Measurements from ENCODE around the gene DGKI.
"Not testable (repeated sequence)": the region's sequence is repeated elsewhere in the genome, so short reads cannot be mapped to it uniquely, and the experiment has no call there.

Gene DGKI

DNA sequence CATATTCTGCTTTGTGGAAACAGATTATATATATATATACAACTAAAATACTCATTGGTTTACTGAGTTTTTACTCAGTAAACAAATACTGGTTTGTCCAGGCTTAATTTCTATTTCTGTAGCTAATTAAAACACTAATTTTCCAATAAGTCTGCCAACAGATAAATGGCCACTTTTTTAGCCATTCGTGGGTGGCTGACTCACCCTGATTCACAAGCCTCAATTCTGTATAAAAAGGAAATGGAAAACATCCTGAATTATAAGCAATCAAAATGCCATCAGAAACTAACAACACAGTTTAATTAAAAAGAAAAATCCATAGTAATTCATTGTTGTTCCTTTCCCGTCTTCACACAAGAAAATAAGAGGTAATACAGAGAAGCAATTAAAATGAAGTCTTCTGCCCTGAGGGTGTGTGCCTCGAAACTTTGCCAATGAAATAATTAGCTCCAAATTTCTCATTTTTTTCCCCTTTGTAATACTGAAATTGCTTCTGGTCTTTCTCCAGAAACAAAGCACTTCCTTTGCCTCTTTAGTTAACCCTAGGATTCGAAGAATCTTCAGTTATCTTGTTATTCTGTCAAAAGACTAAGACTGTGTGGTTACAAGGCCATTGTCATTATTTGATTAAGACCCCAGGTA, 384.6 kb downstream of the DGKI start:
- DNase-seq (ENCODE audit: low read depth, low spot score), result no peak
- Histone ChIP-seq H3K4me1 (ENCODE audit: control insufficient read depth, insufficient read depth, low read length) (no peaks in the 10 kb centered on the region; the same call in 1 of the 2 replicates), H3K27ac (ENCODE audit: low read length) (no peak overlapping the region), H3K4me3 (ENCODE audit: low read length) (no peak overlapping the region), H3K36me3 (ENCODE audit: control insufficient read depth, insufficient read depth, low read length) (no peaks in the 10 kb centered on the region), H3K9me3 (ENCODE audit: control insufficient read depth, insufficient read depth, low read length) (no peaks in the 10 kb centered on the region), H3K27me3 (ENCODE audit: control insufficient read depth, insufficient read depth, low read length) (no peaks in the 10 kb centered on the region)
- no CpG with 5 or more reads among the region's 4 CpGs for WGBS (ENCODE audit: insufficient coverage, insufficient read length)

DNA sequence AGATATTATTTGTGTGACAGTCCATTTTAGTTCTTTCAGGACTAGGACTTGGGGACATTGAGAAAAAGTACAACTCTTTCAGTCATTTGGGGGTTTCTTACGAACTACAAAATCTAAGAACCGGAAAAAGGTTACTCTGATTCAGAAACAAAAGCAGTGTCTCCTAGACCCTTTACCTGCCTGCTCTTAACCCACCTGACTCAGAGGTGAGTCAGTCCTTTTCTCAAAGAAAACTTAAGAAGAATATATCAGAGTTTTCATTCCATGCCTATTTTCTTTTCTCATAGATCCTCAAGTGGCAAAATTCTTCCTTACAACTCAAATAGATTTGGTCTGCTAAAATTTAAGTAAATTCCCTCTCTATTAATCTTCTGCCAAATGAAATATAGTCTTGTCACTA, 388.4 kb downstream of the DGKI start:
- Histone ChIP-seq H3K27ac (ENCODE audit: low read length) (no peak overlapping the region), H3K4me1 (ENCODE audit: control insufficient read depth, insufficient read depth, low read length) (no peaks in the 10 kb centered on the region), H3K9me3 (ENCODE audit: control insufficient read depth, insufficient read depth, low read length) (no peaks in the 10 kb centered on the region), H3K36me3 (ENCODE audit: control insufficient read depth, insufficient read depth, low read length) (no peaks in the 10 kb centered on the region), H3K27me3 (ENCODE audit: control insufficient read depth, insufficient read depth, low read length) (no peaks in the 10 kb centered on the region), H3K4me3 (ENCODE audit: low read length) (no peak overlapping the region)
- no peak for DNase-seq (ENCODE audit: low read depth, low spot score)
- no CpG with 5 or more reads among the region's 2 CpGs for WGBS (ENCODE audit: insufficient coverage, insufficient read length)

DNA sequence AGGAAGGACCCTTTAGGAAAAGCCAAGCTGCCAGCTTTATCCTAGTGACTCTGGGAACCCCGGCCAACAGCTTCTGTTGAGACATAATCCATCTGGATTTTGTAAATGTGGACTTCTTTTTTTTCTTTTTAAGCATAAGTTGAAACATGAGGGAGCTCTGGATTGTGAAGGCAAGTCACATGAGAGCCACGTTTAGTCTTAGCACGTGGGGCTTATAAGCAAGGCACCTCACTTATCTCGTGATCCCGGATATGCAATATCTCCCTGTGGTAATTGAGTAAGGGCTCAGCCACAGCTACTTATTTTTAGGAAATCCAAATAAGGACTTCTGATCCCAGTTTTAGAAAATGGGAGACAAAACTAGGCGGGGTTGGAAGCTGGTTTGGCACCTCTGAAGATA, 392.0 kb downstream of the DGKI start:
- no CpG with 5 or more reads among the region's 6 CpGs for WGBS (ENCODE audit: insufficient coverage, insufficient read length)
- no peaks in the 10 kb centered on the region for H3K27me3 ChIP-seq (ENCODE audit: control insufficient read depth, insufficient read depth, low read length)
- H3K4me1 ChIP-seq (ENCODE audit: control insufficient read depth, insufficient read depth, low read length), result no peaks in the 10 kb centered on the region
- no peak overlapping the region for H3K4me3 ChIP-seq (ENCODE audit: low read length)
- no peak overlapping the region for H3K27ac ChIP-seq (ENCODE audit: low read length)
- DNase-seq (ENCODE audit: low read depth, low spot score), result no peak
- no peaks in the 10 kb centered on the region for H3K9me3 ChIP-seq (ENCODE audit: control insufficient read depth, insufficient read depth, low read length)
- no peaks in the 10 kb centered on the region for H3K36me3 ChIP-seq (ENCODE audit: control insufficient read depth, insufficient read depth, low read length)

DNA sequence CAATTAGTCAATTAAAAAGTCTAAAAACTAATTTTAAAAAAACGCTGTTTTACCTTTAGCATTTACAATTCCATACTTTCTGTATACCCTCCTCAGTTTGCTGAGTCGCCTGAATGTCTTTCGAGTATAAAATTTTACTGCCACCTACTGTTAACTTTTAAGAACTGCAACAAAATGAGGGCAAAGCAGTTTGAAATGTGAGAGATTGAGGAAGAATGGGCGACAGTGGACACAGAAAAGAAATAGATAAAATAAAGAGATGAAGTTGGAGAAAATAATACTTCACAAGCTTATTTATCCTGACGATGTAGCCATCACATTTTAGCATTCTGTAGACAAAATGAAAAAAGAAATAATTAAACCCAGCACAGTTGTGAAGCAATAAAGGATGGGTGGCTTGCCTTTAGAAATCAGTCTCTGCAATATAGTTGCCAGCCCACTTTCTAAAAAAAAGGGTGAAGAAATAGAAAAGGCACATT, 392.5 kb downstream of the DGKI start:
- Histone ChIP-seq H3K27me3 (ENCODE audit: control insufficient read depth, insufficient read depth, low read length) (no peaks in the 10 kb centered on the region), H3K9me3 (ENCODE audit: control insufficient read depth, insufficient read depth, low read length) (no peaks in the 10 kb centered on the region), H3K4me1 (ENCODE audit: control insufficient read depth, insufficient read depth, low read length) (no peaks in the 10 kb centered on the region), H3K27ac (ENCODE audit: low read length) (no peak overlapping the region), H3K4me3 (ENCODE audit: low read length) (no peak overlapping the region), H3K36me3 (ENCODE audit: control insufficient read depth, insufficient read depth, low read length) (no peaks in the 10 kb centered on the region)
- no peak for DNase-seq (ENCODE audit: low read depth, low spot score)
- WGBS (ENCODE audit: insufficient coverage, insufficient read length), result no CpG with 5 or more reads among the region's 5 CpGs

DNA sequence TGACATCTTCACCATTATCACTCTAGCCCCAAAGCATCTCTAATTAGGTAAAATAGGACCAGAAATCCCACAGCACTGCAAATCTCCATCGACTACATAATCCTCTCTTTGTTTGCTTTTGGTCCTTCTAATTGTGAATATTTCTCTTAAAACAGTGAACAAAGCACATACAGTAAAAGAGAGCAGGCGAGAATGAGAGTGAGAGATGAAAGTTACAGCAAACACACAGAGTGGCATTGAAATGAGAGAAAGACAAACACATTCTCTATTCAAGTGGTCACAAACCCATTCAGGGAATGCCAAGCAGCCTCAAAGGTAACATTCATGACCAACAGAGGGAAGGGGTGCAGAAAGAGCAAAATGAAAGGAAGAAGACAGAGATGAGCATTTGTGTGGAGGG, 393.4 kb downstream of the DGKI start:
- no peaks in the 10 kb centered on the region for H3K9me3 ChIP-seq (ENCODE audit: control insufficient read depth, insufficient read depth, low read length)
- DNase-seq (ENCODE audit: low read depth, low spot score), result no peak
- WGBS (ENCODE audit: insufficient coverage, insufficient read length), result no CpG with 5 or more reads among the region's 2 CpGs

DNA sequence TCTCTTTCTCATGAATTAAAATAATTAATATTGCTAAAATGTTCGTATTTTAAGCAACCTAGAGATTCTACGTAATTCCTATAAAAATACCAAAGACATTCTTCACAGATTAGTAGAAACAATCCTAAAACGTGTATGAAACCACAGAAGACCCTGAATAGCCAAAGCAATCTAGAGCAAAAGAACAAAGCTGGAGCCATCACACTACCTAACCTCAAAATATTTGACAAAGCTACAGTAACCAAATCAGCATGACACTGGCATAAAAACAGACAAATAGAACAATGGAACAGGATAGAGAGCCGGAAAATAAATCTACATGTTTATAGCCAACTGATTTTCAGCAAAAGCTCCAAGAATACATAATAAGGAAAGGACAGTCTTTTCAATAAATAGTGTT, 397.8 kb downstream of the DGKI start:
- Histone ChIP-seq H3K9me3 (ENCODE audit: control insufficient read depth, insufficient read depth, low read length) (no peaks in the 10 kb centered on the region), H3K27me3 (ENCODE audit: control insufficient read depth, insufficient read depth, low read length) (no peaks in the 10 kb centered on the region), H3K4me3 (ENCODE audit: low read length) (no peak overlapping the region), H3K4me1 (ENCODE audit: control insufficient read depth, insufficient read depth, low read length) (no peaks in the 10 kb centered on the region), H3K27ac (ENCODE audit: low read length) (no peak overlapping the region), H3K36me3 (ENCODE audit: control insufficient read depth, insufficient read depth, low read length) (no peaks in the 10 kb centered on the region)
- DNase-seq (ENCODE audit: low read depth, low spot score), result no peak
- WGBS (ENCODE audit: insufficient coverage, insufficient read length), result no CpG with 5 or more reads among the region's 4 CpGs

More for the DNA sequence above, 393.4 kb downstream of the DGKI start:
- Histone ChIP-seq H3K27ac (ENCODE audit: low read length) (no peak overlapping the region), H3K36me3 (ENCODE audit: control insufficient read depth, insufficient read depth, low read length) (no peaks in the 10 kb centered on the region), H3K27me3 (ENCODE audit: control insufficient read depth, insufficient read depth, low read length) (no peaks in the 10 kb centered on the region), H3K4me1 (ENCODE audit: control insufficient read depth, insufficient read depth, low read length) (no peaks in the 10 kb centered on the region), H3K4me3 (ENCODE audit: low read length) (no peak overlapping the region)

DNA sequence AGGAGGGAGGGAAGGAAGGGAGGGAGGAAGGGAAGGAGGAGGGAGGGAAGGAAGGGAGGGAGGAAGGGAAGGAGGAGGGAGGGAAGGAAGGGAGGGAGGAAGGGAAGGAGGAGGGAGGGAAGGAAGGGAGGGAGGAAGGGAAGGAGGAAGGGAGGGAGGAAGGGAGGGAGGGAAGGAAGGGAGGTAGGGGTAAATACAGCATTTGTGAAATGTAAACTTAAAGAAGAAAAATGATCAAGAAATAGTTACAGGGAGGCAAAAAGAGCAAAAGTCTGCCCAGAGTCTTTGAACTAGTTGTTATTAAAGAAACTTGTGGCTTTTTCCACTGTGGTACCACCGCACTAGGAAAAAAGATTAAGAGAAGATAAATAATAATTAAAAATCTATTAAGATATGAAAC, 398.2 kb downstream of the DGKI start:
- no CpG with 5 or more reads among the region's 1 CpG for WGBS (ENCODE audit: insufficient coverage, insufficient read length)

DNA sequence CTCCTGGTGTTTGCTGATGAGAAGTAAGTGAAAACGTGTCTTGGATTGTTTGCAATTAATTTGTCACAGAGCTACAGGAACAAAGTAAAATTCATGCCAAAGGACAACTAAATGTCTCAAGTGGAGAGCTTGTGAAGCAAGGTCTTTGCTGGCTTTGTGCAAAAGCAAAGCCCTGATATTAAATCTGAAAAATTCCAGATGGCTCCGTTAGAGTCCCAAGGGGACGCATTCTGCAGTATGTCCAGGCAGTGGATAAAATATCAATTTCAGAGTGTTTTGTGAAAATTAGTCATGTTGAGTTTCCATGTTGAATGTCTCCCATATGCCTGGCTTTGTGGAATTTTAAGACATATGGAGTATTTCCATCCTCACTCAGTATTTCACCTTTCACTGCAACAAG, 400.7 kb downstream of the DGKI start:
- Histone ChIP-seq H3K4me1 (ENCODE audit: control insufficient read depth, insufficient read depth, low read length) (no peaks in the 10 kb centered on the region), H3K4me3 (ENCODE audit: low read length) (no peak overlapping the region), H3K9me3 (ENCODE audit: control insufficient read depth, insufficient read depth, low read length) (no peaks in the 10 kb centered on the region), H3K36me3 (ENCODE audit: control insufficient read depth, insufficient read depth, low read length) (no peaks in the 10 kb centered on the region), H3K27ac (ENCODE audit: low read length) (no peak overlapping the region), H3K27me3 (ENCODE audit: control insufficient read depth, insufficient read depth, low read length) (no peaks in the 10 kb centered on the region)
- no peak for DNase-seq (ENCODE audit: low read depth, low spot score)
- WGBS (ENCODE audit: insufficient coverage, insufficient read length), result no CpG with 5 or more reads among the region's 3 CpGs

More for the DNA sequence above, 398.2 kb downstream of the DGKI start:
- H3K27me3 ChIP-seq (ENCODE audit: control insufficient read depth, insufficient read depth, low read length); H3K27ac ChIP-seq (ENCODE audit: low read length); H3K4me1 ChIP-seq (ENCODE audit: control insufficient read depth, insufficient read depth, low read length); H3K9me3 ChIP-seq (ENCODE audit: control insufficient read depth, insufficient read depth, low read length); H3K4me3 ChIP-seq (ENCODE audit: low read length); H3K36me3 ChIP-seq (ENCODE audit: control insufficient read depth, insufficient read depth, low read length); DNase-seq (ENCODE audit: low read depth, low spot score): not testable (repeated sequence)

DNA sequence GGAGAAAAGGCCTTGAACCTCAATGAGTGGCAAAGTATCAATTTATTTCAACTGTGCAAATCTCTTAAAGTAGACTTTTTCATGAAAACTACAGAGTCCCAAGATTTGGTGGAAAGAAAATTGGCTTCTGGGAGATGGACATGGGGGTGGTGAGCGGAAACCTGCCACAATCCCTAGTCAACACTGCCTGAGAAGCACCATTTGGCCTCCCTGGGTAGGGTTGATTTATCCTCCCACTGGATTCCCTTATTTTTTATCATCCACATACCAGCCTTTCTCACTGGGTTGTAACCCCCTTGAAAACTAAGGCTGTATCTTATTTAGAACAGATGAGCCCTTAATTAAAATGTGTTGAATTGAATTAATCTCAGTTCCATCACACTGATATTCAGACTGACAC, 401.5 kb downstream of the DGKI start:
- no CpG with 5 or more reads among the region's 1 CpG for WGBS (ENCODE audit: insufficient coverage, insufficient read length)

DNA sequence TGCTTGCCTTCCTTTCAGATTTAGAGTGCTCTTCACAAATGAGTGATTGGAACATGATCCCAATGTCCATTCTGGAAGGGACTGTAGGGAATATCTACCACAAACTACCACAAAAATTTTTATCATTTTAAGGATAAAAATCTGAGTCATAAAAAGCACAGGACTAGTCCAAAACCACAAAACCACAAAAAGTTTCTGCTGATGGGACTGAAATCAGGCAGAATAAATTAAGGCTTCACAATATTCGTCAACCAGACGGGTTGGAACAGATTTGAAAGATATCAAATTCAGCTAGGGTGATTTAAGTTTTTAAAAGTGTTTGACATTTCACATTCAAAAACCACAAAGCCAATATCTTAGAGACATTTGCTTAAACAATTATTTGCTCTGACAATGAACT, 403.2 kb downstream of the DGKI start:
- no peak for DNase-seq (ENCODE audit: low read depth, low spot score)
- H3K9me3 ChIP-seq (ENCODE audit: control insufficient read depth, insufficient read depth, low read length), result no peaks in the 10 kb centered on the region
- no peak overlapping the region for H3K27ac ChIP-seq (ENCODE audit: low read length)
- WGBS (ENCODE audit: insufficient coverage, insufficient read length), result no CpG with 5 or more reads among the region's 2 CpGs
- H3K4me3 ChIP-seq (ENCODE audit: low read length), result no peak overlapping the region
- no peaks in the 10 kb centered on the region for H3K27me3 ChIP-seq (ENCODE audit: control insufficient read depth, insufficient read depth, low read length)
- H3K4me1 ChIP-seq (ENCODE audit: control insufficient read depth, insufficient read depth, low read length), result no peaks in the 10 kb centered on the region
- no peaks in the 10 kb centered on the region for H3K36me3 ChIP-seq (ENCODE audit: control insufficient read depth, insufficient read depth, low read length)

More for the DNA sequence above, 401.5 kb downstream of the DGKI start:
- DNase-seq (ENCODE audit: low read depth, low spot score), result no peak
- Histone ChIP-seq H3K4me3 (ENCODE audit: low read length) (no peak overlapping the region), H3K36me3 (ENCODE audit: control insufficient read depth, insufficient read depth, low read length) (no peaks in the 10 kb centered on the region), H3K4me1 (ENCODE audit: control insufficient read depth, insufficient read depth, low read length) (no peaks in the 10 kb centered on the region), H3K27ac (ENCODE audit: low read length) (no peak overlapping the region), H3K27me3 (ENCODE audit: control insufficient read depth, insufficient read depth, low read length) (no peaks in the 10 kb centered on the region), H3K9me3 (ENCODE audit: control insufficient read depth, insufficient read depth, low read length) (no peaks in the 10 kb centered on the region)

DNA sequence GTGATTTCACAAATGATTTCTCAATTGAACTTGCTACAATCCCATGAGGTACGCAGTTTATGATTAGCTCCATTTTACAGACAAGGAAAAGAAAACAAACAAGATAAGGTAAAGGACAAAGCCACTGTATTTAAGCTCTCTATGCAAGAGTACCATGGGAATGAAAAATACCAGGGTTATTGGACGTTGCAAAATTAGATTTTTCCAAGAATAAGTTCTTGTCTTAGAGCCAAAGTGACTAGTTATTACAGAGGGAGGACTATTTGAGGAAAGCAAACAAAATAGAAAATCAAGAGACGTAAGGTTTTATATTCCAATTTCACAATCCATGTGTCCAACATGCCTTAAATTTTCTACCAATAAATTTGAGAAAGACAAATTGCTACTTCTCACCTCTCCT, 405.3 kb downstream of the DGKI start:
- H3K27ac ChIP-seq (ENCODE audit: low read length), result no peak overlapping the region
- no peak overlapping the region for H3K4me3 ChIP-seq (ENCODE audit: low read length)
- WGBS (ENCODE audit: insufficient coverage, insufficient read length), result no CpG with 5 or more reads among the region's 3 CpGs

More for the DNA sequence above, 405.3 kb downstream of the DGKI start:
- Histone ChIP-seq H3K27me3 (ENCODE audit: control insufficient read depth, insufficient read depth, low read length) (no peaks in the 10 kb centered on the region), H3K9me3 (ENCODE audit: control insufficient read depth, insufficient read depth, low read length) (no peaks in the 10 kb centered on the region), H3K36me3 (ENCODE audit: control insufficient read depth, insufficient read depth, low read length) (no peaks in the 10 kb centered on the region), H3K4me1 (ENCODE audit: control insufficient read depth, insufficient read depth, low read length) (no peaks in the 10 kb centered on the region)
- DNase-seq (ENCODE audit: low read depth, low spot score), result no peak

All from iPS DF 6.9 (cell line).